ENCODE data around the gene USP17L13.
A peak's percentile ranks its signal among the peaks of the same experiment; 100 is the strongest.
"Not testable (repeated sequence)": the region's sequence is repeated elsewhere in the genome, so short reads cannot be mapped to it uniquely, and the experiment has no call there.

Gene USP17L13

GRCh38 chr4:9224596-9224995 is at the start of gene USP17L13:
Gene USP17L13, plus strand, starts transcription at chr4:9224896. Its CDS starts 0 bp downstream, at chr4:9224896.
- DNase-seq (ENCODE audit: low spot score) = not testable (repeated sequence)

GRCh38 chr4:9210357-9210756 is 14.3 kb upstream of the USP17L13 start, which contains the start of gene USP17L10:
Gene USP17L10, plus strand, starts transcription at chr4:9210657. Its CDS starts 0 bp downstream, at chr4:9210657.
- not testable (repeated sequence) for DNase-seq (ENCODE audit: low spot score)

GRCh38 chr4:9214701-9215100 is 10.0 kb upstream of the USP17L13 start:
- not testable (repeated sequence) for DNase-seq (ENCODE audit: low spot score)

GRCh38 chr4:9215105-9215504 is 9.6 kb upstream of the USP17L13 start, which contains the start of gene USP17L11:
Gene USP17L11, plus strand, starts transcription at chr4:9215405. Its CDS starts 0 bp downstream, at chr4:9215405.
- DNase-seq (ENCODE audit: low spot score) = not testable (repeated sequence)

GRCh38 chr4:9219852-9220251 is 4.8 kb upstream of the USP17L13 start, which contains the start of gene USP17L12:
Gene USP17L12, plus strand, starts transcription at chr4:9220152. Its CDS starts 0 bp downstream, at chr4:9220152.
- DNase-seq (ENCODE audit: low spot score) = not testable (repeated sequence)

- DNase-seq (ENCODE audit: low spot score) = not testable (repeated sequence)
Observed at GRCh38 chr4:9230249-9230648, 5.6 kb downstream of the USP17L13 start.

- not testable (repeated sequence) for DNase-seq (ENCODE audit: low spot score)
Observed at GRCh38 chr4:9234085-9234484, 9.4 kb downstream of the USP17L13 start, which contains the start of gene USP17L15. Gene USP17L15, plus strand, starts transcription at chr4:9234385. Its CDS starts 0 bp downstream, at chr4:9234385.

- DNase-seq (ENCODE audit: low spot score) = not testable (repeated sequence)
Observed at GRCh38 chr4:9238461-9238860, 13.8 kb downstream of the USP17L13 start.

GRCh38 chr4:9243579-9243978 is 18.9 kb downstream of the USP17L13 start, which contains the start of gene USP17L17:
Gene USP17L17, plus strand, starts transcription at chr4:9243879. Its CDS starts 0 bp downstream, at chr4:9243879.
- DNase-seq (ENCODE audit: low spot score) = not testable (repeated sequence)

- DNase-seq (ENCODE audit: low spot score) = peak; percentile 0
Observed at GRCh38 chr4:9247953-9248680, 23.4 kb downstream of the USP17L13 start, which contains the start of gene USP17L18. Gene USP17L18, plus strand, starts transcription at chr4:9248630. Its CDS starts 0 bp downstream, at chr4:9248630.

- DNase-seq (ENCODE audit: low spot score) = not testable (repeated sequence)
Observed at GRCh38 chr4:9253078-9253477, 28.4 kb downstream of the USP17L13 start, which contains the start of gene USP17L19. Gene USP17L19, plus strand, starts transcription at chr4:9253378. Its CDS starts 0 bp downstream, at chr4:9253378.

GRCh38 chr4:9257824-9258223 is 33.1 kb downstream of the USP17L13 start, which contains the start of gene USP17L20:
Gene USP17L20, plus strand, starts transcription at chr4:9258124. Its CDS starts 0 bp downstream, at chr4:9258124.
- not testable (repeated sequence) for DNase-seq (ENCODE audit: low spot score)

- not testable (repeated sequence) for DNase-seq (ENCODE audit: low spot score)
Observed at GRCh38 chr4:9262572-9262971, 37.9 kb downstream of the USP17L13 start, which contains the start of gene USP17L21. Gene USP17L21, plus strand, starts transcription at chr4:9262872. Its CDS starts 0 bp downstream, at chr4:9262872.

- not testable (repeated sequence) for DNase-seq (ENCODE audit: low spot score)
Observed at GRCh38 chr4:9267319-9267718, 42.6 kb downstream of the USP17L13 start, which contains the start of gene USP17L22. Gene USP17L22, plus strand, starts transcription at chr4:9267619. Its CDS starts 0 bp downstream, at chr4:9267619.

GRCh38 chr4:9271719-9272118 is 47.0 kb downstream of the USP17L13 start:
- DNase-seq (ENCODE audit: low spot score) = not testable (repeated sequence)
